D341Med (cell line): ENCODE data around the gene EFS.

Experiments
- DNase-seq: peaks from one replicate; pipeline ENCODE4 v3.0.0; 2012; ENCODE audit warnings: low spot score

EFS gene

GRCh38 chr14:23357261-23357660 lies 7.7 kb downstream of the EFS start:
- DNase-seq = no peak

- DNase-seq = no peak
Observed at GRCh38 chr14:23356662-23357061, 8.3 kb downstream of the EFS start.

- no peak for DNase-seq
Observed at GRCh38 chr14:23355871-23356435, 9.0 kb downstream of the EFS start.

- DNase-seq = no peak
Observed at GRCh38 chr14:23354990-23355389, 10.0 kb downstream of the EFS start.

GRCh38 chr14:23353433-23353780 lies 11.6 kb downstream of the EFS start:
- no peak for DNase-seq

- DNase-seq = peak; percentile 82
Observed at GRCh38 chr14:23352506-23353432, 12.2 kb downstream of the EFS start, which contains the start of gene SLC22A17. Gene SLC22A17, minus strand, starts transcription at chr14:23352887.

- DNase-seq = peak; percentile 65
Observed at GRCh38 chr14:23351681-23352505, 13.1 kb downstream of the EFS start.

- no peak for DNase-seq
Observed at GRCh38 chr14:23349156-23349845, 15.7 kb downstream of the EFS start.

GRCh38 chr14:23348297-23348655 lies 16.7 kb downstream of the EFS start:
- no peak for DNase-seq

GRCh38 chr14:23347406-23348296 lies 17.3 kb downstream of the EFS start:
- no peak for DNase-seq

GRCh38 chr14:23346693-23347405 lies 18.1 kb downstream of the EFS start:
- DNase-seq = no peak

- DNase-seq = no peak
Observed at GRCh38 chr14:23345987-23346692, 18.8 kb downstream of the EFS start.

GRCh38 chr14:23344481-23344880 lies 20.5 kb downstream of the EFS start:
- no peak for DNase-seq

GRCh38 chr14:23339506-23340268 lies 25.3 kb downstream of the EFS start:
- no peak for DNase-seq

GRCh38 chr14:23335623-23336022 lies 29.3 kb downstream of the EFS start:
- no peak for DNase-seq

- peak; percentile 72 for DNase-seq
Observed at GRCh38 chr14:23327947-23328744, 36.8 kb downstream of the EFS start.

GRCh38 chr14:23326491-23327332 lies 38.3 kb downstream of the EFS start:
- DNase-seq = no peak
